NCI-H226 (cell line): ENCODE measurements around the gene OR5T3.
"Not testable (repeated sequence)": the region's sequence is repeated elsewhere in the genome, so short reads cannot be mapped to it uniquely, and the experiment has no call there.

Experiments used
- DNase-seq: peaks from one replicate; pipeline ENCODE4 v3.0.0-alpha.2; 2015

The OR5T3 gene

GRCh38 chr11:56251954-56252353 is at the start of gene OR5T3:
Gene OR5T3 (plus strand): TSS chr11:56252254. CDS start chr11:56252254, 0 bp downstream.
- DNase-seq, result no peak

- no peak for DNase-seq
Observed at GRCh38 chr11:56207790-56208189, 44.3 kb upstream of the OR5T3 start.

- no peak for DNase-seq
Observed at GRCh38 chr11:56214537-56214936, 37.5 kb upstream of the OR5T3 start.

DNA sequence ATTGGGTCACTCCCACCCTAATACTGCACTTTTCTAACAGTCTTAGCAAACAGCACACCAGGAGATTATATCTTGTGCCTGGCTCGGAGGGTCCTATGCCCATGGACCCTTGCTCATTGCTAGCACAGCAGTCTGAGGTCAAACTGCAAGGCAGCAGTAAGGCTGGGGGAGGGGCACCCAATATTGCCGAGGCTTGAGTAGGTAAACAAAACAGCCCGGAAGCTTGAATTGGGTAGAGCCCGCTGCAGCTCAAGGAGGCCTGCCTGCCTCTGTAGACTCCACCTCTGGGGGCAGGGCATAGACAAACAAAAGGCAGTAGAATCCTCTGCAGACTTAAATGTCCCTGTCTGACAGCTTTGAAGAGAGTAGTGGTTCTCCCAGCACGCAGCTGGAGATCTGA is 32.3 kb upstream of the OR5T3 start:
- DNase-seq, result not testable (repeated sequence)

DNA sequence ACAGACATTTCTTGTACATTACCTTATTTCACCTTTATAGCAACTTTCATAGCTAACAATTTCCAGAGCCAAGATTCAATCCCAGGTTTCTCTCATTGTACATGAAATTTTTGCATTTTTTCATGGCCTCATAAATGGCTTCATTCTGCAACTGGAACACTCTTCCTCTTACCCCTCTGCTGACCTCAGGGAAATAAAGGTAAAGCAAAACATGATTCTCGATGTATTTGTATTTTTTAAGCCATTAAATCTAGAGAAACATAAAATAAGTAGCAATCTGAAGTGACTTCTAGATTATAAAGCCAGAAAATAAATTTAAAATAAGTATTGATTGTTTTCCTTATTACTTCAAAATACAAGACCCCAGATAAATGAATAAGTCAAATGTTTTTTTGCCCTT is 17.9 kb upstream of the OR5T3 start, which contains the start of gene OR5T2:
TSS of gene OR5T2 (minus strand) at position 101 of the 400 bp plus-strand sequence. CDS start 1,193 bp downstream, outside the sequence.
- no peak for DNase-seq

DNA sequence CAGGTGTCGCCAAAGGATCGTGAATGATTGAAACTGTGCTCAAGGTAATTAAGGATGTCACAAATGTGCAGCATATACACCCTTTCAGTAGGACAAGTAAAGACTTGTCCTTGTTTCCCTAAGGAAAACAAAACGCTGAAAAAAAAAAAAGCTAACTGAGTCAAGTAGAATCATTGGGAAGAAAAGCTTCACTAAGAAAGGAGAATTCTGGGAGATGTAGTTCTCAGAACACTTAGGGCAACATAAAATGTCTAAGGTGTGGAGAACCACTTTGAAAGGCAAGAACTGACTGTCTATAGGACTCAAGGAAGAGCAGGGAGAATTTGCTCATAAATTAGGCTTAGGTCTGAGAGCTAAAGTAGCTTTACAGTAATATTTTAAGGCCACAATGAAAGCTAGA is 19.0 kb downstream of the OR5T3 start:
- DNase-seq, result no peak

- DNase-seq, result no peak
Observed at GRCh38 chr11:56273854-56274253, 21.8 kb downstream of the OR5T3 start, which contains the start of gene OR5T1. Gene OR5T1 (plus strand): TSS chr11:56274154. CDS start chr11:56275639, 1,485 bp downstream.

DNA sequence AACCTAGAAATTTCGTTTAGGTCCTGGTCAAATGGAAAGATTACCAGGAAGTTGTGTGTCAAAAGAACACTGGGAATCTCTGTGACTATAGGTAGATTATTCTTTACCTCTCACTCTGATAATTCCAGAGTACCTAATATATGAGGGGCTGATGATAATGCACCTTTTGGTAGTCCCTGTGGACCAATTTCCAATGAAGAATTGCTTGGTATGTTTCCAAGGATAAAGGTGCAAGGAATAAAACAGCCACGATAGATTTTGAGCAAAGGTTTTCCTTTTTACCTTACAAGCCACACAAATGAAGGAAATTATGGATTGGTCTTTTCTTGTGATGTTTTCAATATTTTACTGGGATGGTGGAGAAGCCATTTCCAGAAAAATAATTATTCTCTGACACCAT is 40.1 kb downstream of the OR5T3 start, which contains the start of gene OR8H1:
TSS of gene OR8H1 (minus strand) at position 101 of the 400 bp plus-strand sequence. CDS start 1,192 bp downstream, outside the sequence.
- DNase-seq, result no peak

- DNase-seq, result no peak
Observed at GRCh38 chr11:56296898-56297297, 44.8 kb downstream of the OR5T3 start.
